ENCODE results near the gene MED25. TPM values are rescaled to one million over a fixed set of nuclear protein-coding genes. Genes with fewer than 3 reads are reported as not detected.

MED25 gene
- total RNA-seq, 1 experiment from 2014 or later: 81.2 TPM

DNA sequence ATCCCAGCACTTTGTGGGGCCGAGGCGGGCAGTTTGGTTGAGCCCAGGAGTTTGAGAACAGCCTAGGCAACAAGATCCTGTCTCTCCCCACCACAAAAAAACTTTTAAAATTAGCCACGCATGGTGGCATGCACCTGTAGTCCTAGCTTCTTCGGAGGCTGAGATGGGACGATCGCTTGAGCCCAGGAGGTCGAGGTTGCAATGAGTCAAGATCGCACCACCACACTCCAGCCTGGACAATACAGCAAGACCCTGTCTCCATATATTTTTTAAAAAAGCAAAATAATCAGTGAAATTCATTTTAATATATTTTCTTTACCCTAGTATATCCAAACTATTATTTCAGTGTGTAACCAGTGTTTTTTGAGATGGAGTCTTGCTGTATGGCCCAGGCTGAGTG, 43.1 kb upstream of the MED25 start:
- ChIA-PET CTCF (no interaction called here), POLR2A (interaction anchor here (0.7 kb wide), 1 partner anchor 135 kb away, joined by 3 read pairs; no protein-coding TSS in a partner anchor)

GRCh38 chr19:49775742-49776370, 42.2 kb upstream of the MED25 start:
- DNase-seq (ENCODE audit: low spot score) (no peak), ATAC-seq (no peak)
- TF ChIP-seq ZNF425 (CRISPR knock-in tag; conservative IDR thresholded peaks at IDR 0.05) (no peak), FOXJ3 (CRISPR knock-in tag; IDR thresholded peaks at IDR 0.05; ENCODE audit: borderline replicate concordance) (no peak), MYBL2 (CRISPR knock-in tag; IDR thresholded peaks at IDR 0.05) (no peak), CREB1 (CRISPR knock-in tag; IDR thresholded peaks at IDR 0.05) (no peak), EMX1 (CRISPR knock-in tag; IDR thresholded peaks at IDR 0.05) (no peak), JAZF1 (CRISPR knock-in tag; IDR thresholded peaks at IDR 0.05) (no peak), MLX (CRISPR knock-in tag; IDR thresholded peaks at IDR 0.05) (no peak), SP1 (CRISPR knock-in tag; conservative IDR thresholded peaks at IDR 0.05) (no peak), ZNF263 (CRISPR knock-in tag; IDR thresholded peaks at IDR 0.05; ENCODE audit: low read depth) (no peak), ATF1 (CRISPR knock-in tag; IDR thresholded peaks at IDR 0.05) (no peak), CDX4 (CRISPR knock-in tag; IDR thresholded peaks at IDR 0.05; ENCODE audit: borderline replicate concordance) (no peak), NFATC4 (CRISPR knock-in tag; IDR thresholded peaks at IDR 0.05) (no peak), ESRRA (CRISPR knock-in tag; IDR thresholded peaks at IDR 0.05; ENCODE audit: borderline replicate concordance) (no peak), IRF2 (CRISPR knock-in tag; IDR thresholded peaks at IDR 0.05; ENCODE audit: borderline replicate concordance, low read depth) (no peak), ZNF138 (CRISPR knock-in tag; conservative IDR thresholded peaks at IDR 0.05) (no peak)
- TF ChIP-seq, protein P1, sequence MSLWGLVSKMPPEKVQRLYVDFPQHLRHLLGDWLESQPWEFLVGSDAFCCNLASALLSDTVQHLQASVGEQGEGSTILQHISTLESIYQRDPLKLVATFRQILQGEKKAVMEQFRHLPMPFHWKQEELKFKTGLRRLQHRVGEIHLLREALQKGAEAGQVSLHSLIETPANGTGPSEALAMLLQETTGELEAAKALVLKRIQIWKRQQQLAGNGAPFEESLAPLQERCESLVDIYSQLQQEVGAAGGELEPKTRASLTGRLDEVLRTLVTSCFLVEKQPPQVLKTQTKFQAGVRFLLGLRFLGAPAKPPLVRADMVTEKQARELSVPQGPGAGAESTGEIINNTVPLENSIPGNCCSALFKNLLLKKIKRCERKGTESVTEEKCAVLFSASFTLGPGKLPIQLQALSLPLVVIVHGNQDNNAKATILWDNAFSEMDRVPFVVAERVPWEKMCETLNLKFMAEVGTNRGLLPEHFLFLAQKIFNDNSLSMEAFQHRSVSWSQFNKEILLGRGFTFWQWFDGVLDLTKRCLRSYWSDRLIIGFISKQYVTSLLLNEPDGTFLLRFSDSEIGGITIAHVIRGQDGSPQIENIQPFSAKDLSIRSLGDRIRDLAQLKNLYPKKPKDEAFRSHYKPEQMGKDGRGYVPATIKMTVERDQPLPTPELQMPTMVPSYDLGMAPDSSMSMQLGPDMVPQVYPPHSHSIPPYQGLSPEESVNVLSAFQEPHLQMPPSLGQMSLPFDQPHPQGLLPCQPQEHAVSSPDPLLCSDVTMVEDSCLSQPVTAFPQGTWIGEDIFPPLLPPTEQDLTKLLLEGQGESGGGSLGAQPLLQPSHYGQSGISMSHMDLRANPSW (CRISPR knock-in tag; conservative IDR thresholded peaks at IDR 0.05; ENCODE audit: low read depth): no peak
- H3K9me3 Mint-ChIP-seq: no peaks in the 10 kb centered on the region
- no peak overlapping the region; the same call in 1 of the 2 replicates for H3K27ac Mint-ChIP-seq
- H3K36me3 Mint-ChIP-seq: peaks cover 3% of the 10 kb centered on the region; the same call in 1 of the 2 replicates
- ChIA-PET POLR2A (no interaction called here), CTCF (interaction anchor here (0.5 to 2.1 kb wide), 2 partner anchors 58 to 1881 kb away, joined by 3 to 8 read pairs; no protein-coding TSS in a partner anchor)
- peaks cover 2% of the 10 kb centered on the region; the same call in 1 of the 2 replicates for H3K4me1 Mint-ChIP-seq
- no peaks in the 10 kb centered on the region for H3K27me3 Mint-ChIP-seq (ENCODE audit: low read depth)
- H3K4me3 Mint-ChIP-seq: no peak overlapping the region

More for the DNA sequence above, 43.1 kb upstream of the MED25 start:
- TF ChIP-seq FOXJ3 (CRISPR knock-in tag; IDR thresholded peaks at IDR 0.05; ENCODE audit: borderline replicate concordance) (no peak), ELF4 (CRISPR knock-in tag; IDR thresholded peaks at IDR 0.05; ENCODE audit: low read depth) (no peak), CTCF (IDR thresholded peaks at IDR 0.05) (no peak), FOXK1 (CRISPR knock-in tag; IDR thresholded peaks at IDR 0.05) (no peak), ESRRA (CRISPR knock-in tag; IDR thresholded peaks at IDR 0.05; ENCODE audit: borderline replicate concordance) (no peak), ZNF671 (CRISPR knock-in tag; IDR thresholded peaks at IDR 0.05) (no peak), NR2C2 (CRISPR knock-in tag; IDR thresholded peaks at IDR 0.05) (no peak)
- TF ChIP-seq, protein P2, sequence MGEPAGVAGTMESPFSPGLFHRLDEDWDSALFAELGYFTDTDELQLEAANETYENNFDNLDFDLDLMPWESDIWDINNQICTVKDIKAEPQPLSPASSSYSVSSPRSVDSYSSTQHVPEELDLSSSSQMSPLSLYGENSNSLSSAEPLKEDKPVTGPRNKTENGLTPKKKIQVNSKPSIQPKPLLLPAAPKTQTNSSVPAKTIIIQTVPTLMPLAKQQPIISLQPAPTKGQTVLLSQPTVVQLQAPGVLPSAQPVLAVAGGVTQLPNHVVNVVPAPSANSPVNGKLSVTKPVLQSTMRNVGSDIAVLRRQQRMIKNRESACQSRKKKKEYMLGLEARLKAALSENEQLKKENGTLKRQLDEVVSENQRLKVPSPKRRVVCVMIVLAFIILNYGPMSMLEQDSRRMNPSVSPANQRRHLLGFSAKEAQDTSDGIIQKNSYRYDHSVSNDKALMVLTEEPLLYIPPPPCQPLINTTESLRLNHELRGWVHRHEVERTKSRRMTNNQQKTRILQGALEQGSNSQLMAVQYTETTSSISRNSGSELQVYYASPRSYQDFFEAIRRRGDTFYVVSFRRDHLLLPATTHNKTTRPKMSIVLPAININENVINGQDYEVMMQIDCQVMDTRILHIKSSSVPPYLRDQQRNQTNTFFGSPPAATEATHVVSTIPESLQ (CRISPR knock-in tag; IDR thresholded peaks at IDR 0.05): no peak
- H3K36me3 Mint-ChIP-seq: peaks cover 3% of the 10 kb centered on the region; the same call in 1 of the 2 replicates
- ATAC-seq (no peak), DNase-seq (ENCODE audit: low spot score) (no peak)
- no peak overlapping the region for H3K4me3 Mint-ChIP-seq
- H3K4me1 Mint-ChIP-seq: no peaks in the 10 kb centered on the region
- H3K9me3 Mint-ChIP-seq: no peaks in the 10 kb centered on the region
- no peaks in the 10 kb centered on the region for H3K27me3 Mint-ChIP-seq (ENCODE audit: low read depth)
- H3K27ac Mint-ChIP-seq: no peak overlapping the region

All from WTC11 (cell line).